Epithelial cell of prostate (primary cell): ENCODE results near the gene SEC22A.

Experiments
- DNase-seq: peaks from one replicate; pipeline ENCODE4 v3.0.0-alpha.2; 2011; ENCODE audit warnings: low read depth, low spot score
- H3K27ac ChIP-seq: fragments of 450-650 bp; 2 replicates; pipeline ENCODE4 v1.5.1; 2017; ENCODE audit warnings: mild to moderate bottlenecking

Gene SEC22A

GRCh38 chr3:123285479-123285878 is 83.7 kb downstream of the SEC22A start:
- H3K27ac ChIP-seq = no peak overlapping the region
- DNase-seq = no peak

- no peak overlapping the region for H3K27ac ChIP-seq
Measured at GRCh38 chr3:123285931-123286307, 84.2 kb downstream of the SEC22A start.

GRCh38 chr3:123286308-123287023 is 84.7 kb downstream of the SEC22A start:
- no peak overlapping the region for H3K27ac ChIP-seq
- no peak for DNase-seq

More at GRCh38 chr3:123285931-123286307, 84.2 kb downstream of the SEC22A start:
- DNase-seq = no peak

- no peak for DNase-seq
- H3K27ac ChIP-seq = no peak overlapping the region
Measured at GRCh38 chr3:123287051-123287961, 85.6 kb downstream of the SEC22A start.

GRCh38 chr3:123287962-123288302 is 86.2 kb downstream of the SEC22A start:
- no peak for DNase-seq
- no peak overlapping the region for H3K27ac ChIP-seq

- DNase-seq = no peak
- no peak overlapping the region for H3K27ac ChIP-seq
Measured at GRCh38 chr3:123289391-123290106, 87.8 kb downstream of the SEC22A start.

GRCh38 chr3:123290107-123290930 is 88.6 kb downstream of the SEC22A start:
- H3K27ac ChIP-seq = no peak overlapping the region
- no peak for DNase-seq

GRCh38 chr3:123290962-123291361 is 89.2 kb downstream of the SEC22A start:
- no peak overlapping the region for H3K27ac ChIP-seq
- DNase-seq = no peak

GRCh38 chr3:123291404-123291803 is 89.7 kb downstream of the SEC22A start:
- H3K27ac ChIP-seq = no peak overlapping the region
- no peak for DNase-seq

GRCh38 chr3:123292321-123293310 is 90.9 kb downstream of the SEC22A start:
- H3K27ac ChIP-seq = no peak overlapping the region

GRCh38 chr3:123294296-123294938 is 92.7 kb downstream of the SEC22A start:
- no peak overlapping the region for H3K27ac ChIP-seq
- no peak for DNase-seq

More at GRCh38 chr3:123292321-123293310, 90.9 kb downstream of the SEC22A start:
- DNase-seq = no peak

GRCh38 chr3:123295171-123295900 is 93.6 kb downstream of the SEC22A start:
- no peak for DNase-seq
- H3K27ac ChIP-seq = no peak overlapping the region

- no peak for DNase-seq
- H3K27ac ChIP-seq = no peak overlapping the region
Measured at GRCh38 chr3:123295901-123296250, 94.1 kb downstream of the SEC22A start.

GRCh38 chr3:123296261-123296660 is 94.5 kb downstream of the SEC22A start:
- DNase-seq = no peak
- H3K27ac ChIP-seq = no peak overlapping the region

GRCh38 chr3:123296836-123297626 is 95.3 kb downstream of the SEC22A start:
- DNase-seq = no peak
- no peak overlapping the region for H3K27ac ChIP-seq

GRCh38 chr3:123297627-123297899 is 95.8 kb downstream of the SEC22A start:
- no peak overlapping the region for H3K27ac ChIP-seq
- no peak for DNase-seq

- no peak overlapping the region for H3K27ac ChIP-seq
- DNase-seq = no peak
Measured at GRCh38 chr3:123298903-123299302, 97.2 kb downstream of the SEC22A start.
